Measurements from ENCODE around the gene RAPGEF6.
"Not testable (repeated sequence)": the region's sequence is repeated elsewhere in the genome, so short reads cannot be mapped to it uniquely, and the experiment has no call there.

Gene RAPGEF6

DNA sequence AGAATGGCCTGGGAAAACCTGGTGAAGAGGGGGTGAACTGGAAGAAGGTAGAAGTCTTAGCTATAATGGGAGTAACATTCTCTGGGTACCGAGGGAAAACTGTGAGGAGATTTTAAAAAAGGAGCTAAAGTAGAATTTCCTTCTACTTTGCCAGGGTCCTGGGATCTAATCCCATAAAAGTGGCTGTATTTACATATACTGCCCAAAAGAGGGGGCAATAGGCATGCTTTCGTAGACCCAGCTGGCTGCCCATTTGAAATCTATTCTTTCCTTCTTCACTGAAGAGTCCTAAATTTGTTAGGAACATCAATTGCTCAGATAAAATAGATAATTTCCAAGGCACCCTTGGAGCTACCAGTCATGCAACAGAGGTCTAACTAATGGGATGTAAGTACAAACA lies 212.0 kb downstream of the RAPGEF6 start:
- DNase-seq (ENCODE audit: low spot score), result no peak

GRCh38 chr5:131419877-131420276 lies 215.2 kb downstream of the RAPGEF6 start:
- DNase-seq (ENCODE audit: low spot score), result no peak

DNA sequence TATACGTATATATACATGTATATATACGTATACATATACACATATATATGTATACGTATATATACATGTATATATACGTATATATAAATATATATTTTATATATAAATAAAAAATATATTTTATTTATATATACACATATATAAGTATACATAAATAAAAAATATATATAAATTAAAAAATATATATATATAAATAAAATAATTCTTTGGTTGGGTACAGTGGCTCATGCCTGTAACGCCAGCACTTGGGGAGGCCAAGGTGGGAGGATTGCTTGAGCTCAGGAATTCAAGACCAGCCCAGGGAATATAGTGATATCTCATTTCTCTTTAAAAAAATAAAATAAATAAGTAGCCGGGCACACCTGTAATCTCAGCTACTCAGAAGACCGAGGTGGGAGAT lies 216.2 kb downstream of the RAPGEF6 start:
- DNase-seq (ENCODE audit: low spot score), result no peak

DNA sequence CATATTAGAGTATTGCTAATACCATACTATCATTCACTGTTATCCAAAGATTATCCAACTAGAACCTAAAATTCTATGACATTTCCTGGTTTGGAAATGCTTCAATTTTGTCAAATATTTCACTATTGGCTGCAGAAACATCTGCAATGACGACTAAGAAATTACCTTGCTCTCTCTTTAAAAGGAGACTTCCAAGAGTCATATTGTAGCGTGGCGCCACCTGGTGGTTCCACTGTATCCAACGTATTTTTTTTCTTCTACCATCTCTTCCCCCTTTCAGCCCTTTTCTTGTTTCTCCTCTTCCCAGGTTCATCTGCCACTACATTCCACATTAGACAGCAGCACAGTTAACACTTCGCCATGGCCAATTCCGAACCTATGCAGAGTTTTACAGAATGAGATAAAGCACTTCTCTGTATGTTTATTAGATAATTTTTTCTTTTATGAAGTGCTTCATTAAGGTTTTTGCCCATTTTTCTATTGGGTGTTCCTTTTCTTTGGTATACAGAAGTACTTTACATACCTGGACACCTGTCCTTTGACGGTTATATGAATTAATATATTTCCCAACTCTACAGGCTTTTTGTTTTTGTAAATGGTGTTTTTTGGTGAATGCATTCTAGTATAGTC lies 217.7 kb downstream of the RAPGEF6 start:
- peak; percentile 55 for DNase-seq (ENCODE audit: low spot score)

GRCh38 chr5:131416729-131417128 lies 218.3 kb downstream of the RAPGEF6 start:
- DNase-seq (ENCODE audit: low spot score), result peak; percentile 30

DNA sequence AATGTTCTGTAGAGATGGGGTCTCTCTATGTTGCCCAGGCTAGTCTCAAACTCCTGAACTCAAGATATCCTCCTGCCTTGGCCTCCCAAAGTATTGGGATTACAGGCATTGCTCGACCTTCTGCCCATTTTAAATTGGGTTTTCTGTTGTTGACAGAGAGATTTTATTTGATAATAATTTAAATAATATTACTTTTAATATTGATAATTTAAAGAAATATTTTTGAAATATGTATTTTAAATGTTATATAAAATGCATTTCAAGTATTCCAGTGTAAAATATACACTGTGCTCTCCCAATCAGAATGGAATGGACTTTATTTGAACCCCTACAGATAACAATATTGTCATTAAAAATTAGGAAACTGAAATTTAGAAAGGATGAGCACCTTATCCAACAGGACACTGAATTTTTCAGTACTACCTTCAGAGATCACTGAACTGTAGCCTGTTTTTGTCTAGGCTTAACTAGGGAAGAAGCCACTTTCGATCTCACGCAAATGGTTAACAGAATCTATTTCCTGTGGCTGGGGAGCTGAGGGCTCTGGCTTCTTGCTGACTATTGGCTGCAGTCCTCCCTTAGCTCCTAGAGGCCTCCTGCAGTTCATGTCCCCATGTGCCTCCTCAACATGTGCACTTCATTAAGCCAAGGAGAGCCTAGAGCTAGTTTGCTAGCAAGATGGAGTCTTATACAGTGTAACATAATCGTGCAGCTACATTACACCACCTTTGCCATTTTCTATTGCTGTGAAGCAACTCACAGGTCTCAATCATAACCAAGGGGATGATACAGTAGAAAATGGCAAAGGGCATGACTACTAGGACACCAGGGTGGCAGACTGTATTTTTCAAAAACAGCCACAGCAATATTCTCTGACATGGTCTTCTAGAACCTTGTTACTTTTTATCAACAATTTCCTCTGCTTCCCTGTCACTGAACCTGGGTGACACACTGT lies 221.1 kb downstream of the RAPGEF6 start:
- peak; percentile 25 for DNase-seq (ENCODE audit: low spot score)

DNA sequence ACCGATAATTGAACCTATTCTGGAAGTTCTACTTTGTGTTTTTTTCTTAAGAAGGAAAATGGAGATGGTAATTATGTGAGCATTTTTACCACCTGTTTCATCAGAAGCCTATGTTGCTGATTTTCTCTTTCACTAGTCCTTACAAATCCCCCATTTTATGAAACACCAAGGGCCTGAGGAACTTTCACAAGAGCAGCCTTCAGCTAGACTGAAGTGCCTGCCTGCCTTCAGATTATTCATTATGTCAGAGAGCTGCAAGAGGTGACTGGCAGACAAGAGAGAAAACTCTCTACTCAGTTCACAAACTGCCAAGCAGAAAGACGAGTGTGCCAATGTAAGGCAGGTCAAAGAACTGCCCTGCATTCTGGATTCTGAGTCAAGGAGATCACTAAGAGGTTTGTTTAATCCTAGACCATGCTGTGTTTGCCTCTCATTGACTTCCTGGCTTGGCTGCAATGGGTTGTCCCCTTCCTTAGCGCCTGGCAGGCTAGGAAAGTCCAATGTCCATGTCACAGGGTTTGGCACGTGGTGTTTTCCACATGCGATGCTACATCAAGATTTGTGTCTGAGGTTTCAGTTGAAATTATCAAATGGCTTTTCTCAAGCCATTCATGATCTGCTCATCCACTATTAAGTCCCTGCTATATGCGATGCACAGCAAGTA lies 227.9 kb downstream of the RAPGEF6 start:
- no peak for DNase-seq (ENCODE audit: low spot score)

GRCh38 chr5:131406076-131406475 lies 229.0 kb downstream of the RAPGEF6 start:
- no peak for DNase-seq (ENCODE audit: low spot score)

DNA sequence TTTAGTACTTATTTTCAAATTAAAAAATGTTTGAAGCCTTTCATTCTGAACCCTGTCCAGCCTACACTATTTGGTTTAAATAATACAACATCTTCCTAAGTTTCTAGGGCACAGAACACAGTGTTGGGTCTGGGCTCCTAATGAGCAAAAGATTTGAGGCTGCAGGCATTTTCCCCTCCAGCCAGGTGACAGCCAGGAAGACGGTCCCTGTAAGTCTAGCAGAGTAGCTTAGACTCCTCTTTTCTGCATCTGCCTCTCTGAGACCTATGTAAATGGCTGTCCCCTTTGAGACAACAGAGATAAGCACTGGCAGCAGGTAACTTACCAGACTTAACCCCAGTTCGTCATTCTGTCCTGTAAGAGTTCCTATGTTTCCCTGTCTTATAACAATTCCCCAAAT lies 229.4 kb downstream of the RAPGEF6 start:
- no peak for DNase-seq (ENCODE audit: low spot score)

- DNase-seq (ENCODE audit: low spot score), result no peak
Observed at GRCh38 chr5:131400585-131400984, 234.4 kb downstream of the RAPGEF6 start.

- not testable (repeated sequence) for DNase-seq (ENCODE audit: low spot score)
Observed at GRCh38 chr5:131399007-131399406, 236.0 kb downstream of the RAPGEF6 start.

DNA sequence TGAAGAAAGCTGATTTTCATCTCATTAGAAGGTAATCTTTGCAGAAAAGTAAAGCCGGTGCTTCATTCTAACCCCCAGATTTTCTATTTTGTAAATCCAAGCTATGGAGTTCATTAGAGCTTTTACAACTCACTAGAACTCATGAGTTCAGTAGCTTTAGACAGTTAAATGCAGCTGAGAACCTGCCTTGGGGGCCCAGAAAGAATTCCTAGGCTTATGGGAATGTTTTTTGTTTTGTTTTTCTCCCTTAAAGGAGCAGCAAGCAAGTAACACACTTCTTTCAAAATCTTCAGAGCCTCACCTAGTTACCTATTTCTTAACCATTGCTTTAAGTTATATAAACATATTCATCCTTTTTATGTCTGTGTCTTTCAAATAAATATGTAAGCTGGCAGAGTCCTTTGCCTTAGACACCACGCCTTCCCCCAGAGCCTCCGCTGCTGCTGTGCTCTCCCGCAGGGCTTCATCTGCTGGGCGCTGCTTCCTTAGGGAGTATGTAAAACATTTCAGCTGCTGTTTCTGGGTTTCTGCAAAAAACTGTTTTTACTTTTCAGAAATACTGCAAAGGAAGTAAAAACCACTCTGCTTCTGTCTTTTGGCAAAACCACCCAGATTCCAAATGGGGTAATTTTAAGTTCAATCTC lies 238.3 kb downstream of the RAPGEF6 start:
- no peak for DNase-seq (ENCODE audit: low spot score)

DNA sequence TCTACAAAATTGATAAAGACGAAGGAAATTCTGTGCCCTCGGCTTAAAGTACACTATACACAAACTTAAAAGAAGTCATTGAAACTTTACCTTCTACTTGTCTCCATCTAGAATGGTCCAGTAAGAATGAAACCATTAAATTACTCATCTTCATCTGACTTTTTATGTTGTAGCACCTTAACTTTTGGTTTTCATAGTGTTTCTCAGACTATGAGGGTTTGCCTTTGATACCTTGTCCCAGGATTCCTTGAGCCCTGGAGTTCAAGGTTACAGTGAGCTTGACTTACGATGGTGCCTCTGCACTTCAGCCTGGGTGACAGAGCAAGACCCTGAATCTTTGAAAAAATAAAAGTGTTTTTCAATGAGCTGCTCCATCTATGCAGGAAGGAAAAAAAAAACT lies 239.0 kb downstream of the RAPGEF6 start:
- DNase-seq (ENCODE audit: low spot score), result no peak

GRCh38 chr5:131394128-131394527 lies 240.9 kb downstream of the RAPGEF6 start:
- DNase-seq (ENCODE audit: low spot score), result peak; percentile 57

DNA sequence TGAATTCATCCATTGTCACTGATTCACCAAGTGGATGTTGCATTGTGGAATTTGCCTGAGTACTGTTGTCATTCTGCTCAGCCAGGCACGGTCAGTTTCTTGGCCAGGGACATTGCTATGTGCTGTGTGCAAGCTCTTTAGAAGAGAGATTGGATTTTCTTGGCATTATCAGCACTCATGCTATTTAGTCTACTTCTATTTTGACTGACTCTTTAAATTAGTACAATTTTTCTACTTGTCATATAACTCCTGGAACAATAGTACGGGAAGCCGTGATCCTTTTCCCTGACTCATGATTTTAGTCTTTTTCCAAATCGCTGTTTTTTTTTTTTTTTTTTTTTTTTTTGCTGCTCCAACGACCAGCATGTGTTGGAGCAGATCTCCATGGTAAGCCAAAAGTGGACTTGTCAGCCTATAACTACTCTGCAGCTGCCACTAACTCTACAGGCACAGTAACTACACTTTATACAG lies 241.5 kb downstream of the RAPGEF6 start:
- no peak for DNase-seq (ENCODE audit: low spot score)

DNA sequence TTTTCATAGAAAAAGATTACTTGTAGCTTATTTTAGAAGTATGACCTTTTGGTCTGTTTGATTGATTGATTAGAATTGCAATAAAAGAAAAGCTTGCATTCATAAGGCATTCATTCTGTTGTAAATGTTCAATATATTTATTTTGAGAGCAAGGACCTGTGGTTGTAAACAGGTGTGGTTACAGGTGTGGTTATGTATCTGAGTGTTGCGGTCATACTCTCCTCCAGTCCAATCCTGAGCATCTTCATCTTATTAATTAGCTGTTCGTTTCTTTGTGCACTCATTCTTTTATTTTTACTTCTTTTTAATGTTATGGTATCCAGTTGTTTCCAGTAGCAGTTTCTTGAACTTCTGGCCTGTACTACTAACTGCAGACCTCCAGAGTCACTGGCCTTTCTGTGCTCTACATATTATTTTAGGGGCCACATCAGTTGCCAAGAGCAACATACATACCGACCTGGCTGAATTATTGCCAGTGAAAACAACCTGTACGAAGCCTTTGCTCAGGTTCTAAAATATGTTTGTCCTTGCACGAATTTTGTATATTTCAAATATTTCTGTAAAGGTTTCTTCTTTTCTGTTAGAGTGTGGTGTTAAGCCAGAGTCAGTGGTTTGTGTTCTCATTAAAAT lies 242.4 kb downstream of the RAPGEF6 start:
- no peak for DNase-seq (ENCODE audit: low spot score)

GRCh38 chr5:131389869-131390265 lies 245.2 kb downstream of the RAPGEF6 start:
- no peak for DNase-seq (ENCODE audit: low spot score)

DNA sequence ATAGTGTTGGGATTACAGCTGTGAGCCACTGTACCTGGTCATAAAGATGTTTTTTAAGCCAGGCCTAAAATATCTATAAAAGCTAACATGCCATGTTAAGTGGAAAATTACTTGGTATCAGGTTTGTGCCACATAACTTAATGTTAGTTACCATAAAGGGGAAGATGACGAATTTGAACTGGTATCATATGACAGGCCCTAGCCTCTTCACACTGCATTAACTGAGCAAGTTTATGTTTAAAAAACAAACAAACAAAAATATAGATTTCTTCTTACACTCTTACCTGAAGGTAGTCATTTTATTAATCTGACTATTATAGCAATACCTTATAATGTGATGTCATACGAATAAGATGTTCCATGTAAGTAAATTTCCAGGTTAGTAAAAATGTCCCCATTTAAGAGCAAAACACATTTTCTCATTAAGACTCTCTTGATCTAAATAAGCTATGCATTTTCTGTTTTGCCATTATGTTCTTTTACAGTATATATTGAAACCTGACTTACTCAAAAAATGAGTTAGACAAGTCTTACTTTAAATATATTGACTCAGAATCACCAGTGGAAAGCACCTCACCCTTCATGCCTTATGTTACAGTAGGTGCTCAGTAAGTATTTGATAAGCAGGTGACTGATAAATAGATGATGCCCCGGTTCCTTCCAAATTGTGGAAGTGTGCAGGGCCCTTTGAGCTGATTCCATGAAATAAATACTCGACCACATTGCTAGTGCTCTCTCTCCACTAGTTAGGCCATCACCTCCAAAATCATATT lies 245.7 kb downstream of the RAPGEF6 start:
- DNase-seq (ENCODE audit: low spot score), result no peak

DNA sequence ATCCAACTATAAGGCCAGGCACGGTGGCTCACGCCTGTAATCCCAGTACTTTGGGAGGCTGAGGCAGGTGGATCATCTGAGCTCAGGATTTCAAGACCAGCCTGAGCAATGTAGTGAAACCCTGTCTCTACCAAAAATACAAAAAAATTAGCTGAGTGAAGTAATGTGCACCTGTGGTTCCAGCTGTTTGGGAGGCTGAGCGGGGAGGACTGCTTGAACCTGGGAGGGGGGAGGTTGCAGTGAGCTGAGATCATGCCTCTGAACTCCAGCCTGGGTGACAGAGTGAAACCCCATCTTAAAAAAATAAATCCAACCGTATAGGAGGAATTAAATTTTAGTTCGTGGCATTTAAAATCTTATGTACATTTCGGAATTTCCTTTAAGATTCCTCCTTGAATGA lies 247.8 kb downstream of the RAPGEF6 start:
- no peak for DNase-seq (ENCODE audit: low spot score)

DNA sequence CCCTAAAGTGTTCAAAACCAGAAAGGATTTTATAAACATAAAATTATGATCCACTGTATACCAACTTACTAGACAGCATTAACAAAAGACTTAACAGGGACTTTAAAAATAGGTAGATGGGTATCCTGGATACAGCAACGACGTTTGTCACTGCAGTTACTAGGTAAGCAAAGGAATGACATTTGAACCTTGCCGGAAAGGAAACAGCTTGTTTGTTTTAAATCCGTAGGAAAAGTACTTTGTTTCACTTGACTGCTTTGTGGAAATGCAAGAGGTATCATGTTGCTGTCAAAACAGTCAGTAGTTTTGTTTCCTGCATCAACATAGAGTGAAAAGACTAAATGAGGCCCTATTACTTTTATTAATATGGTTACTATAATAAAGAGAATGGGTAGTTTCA lies 248.2 kb downstream of the RAPGEF6 start:
- DNase-seq (ENCODE audit: low spot score), result no peak

DNA sequence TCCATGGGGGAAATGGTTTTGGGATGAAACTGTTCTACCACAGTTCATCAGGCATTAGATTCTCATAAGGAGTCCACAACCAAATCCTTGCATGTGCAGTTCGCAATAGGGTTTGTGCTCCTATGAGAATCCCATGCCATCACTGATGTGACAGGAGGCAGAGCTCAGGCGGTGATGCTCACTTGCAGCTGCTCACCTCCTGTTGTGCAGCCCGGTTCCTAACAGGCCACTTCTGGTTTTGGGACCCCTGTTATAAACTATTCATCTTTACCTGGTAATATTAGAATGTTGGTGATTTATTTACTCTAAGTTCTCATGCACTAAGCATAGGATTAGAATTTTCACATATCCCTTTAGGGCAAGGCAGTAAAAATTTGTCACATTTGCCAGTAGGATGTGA lies 248.9 kb downstream of the RAPGEF6 start:
- no peak for DNase-seq (ENCODE audit: low spot score)

Data from germinal center (tissue), 1 donor.